Measurements from ENCODE around the gene RNF149.

Gene RNF149

GRCh38 chr2:101232770-101233169, 75.7 kb downstream of the RNF149 start:
- no peak overlapping the region for H3K4me3 ChIP-seq (ENCODE audit: low read depth, low read length)

- no peak overlapping the region for H3K4me3 ChIP-seq (ENCODE audit: low read depth, low read length)
Measured at GRCh38 chr2:101231937-101232730, 76.4 kb downstream of the RNF149 start.

- H3K4me3 ChIP-seq (ENCODE audit: low read depth, low read length) = no peak overlapping the region
Measured at GRCh38 chr2:101231240-101231639, 77.3 kb downstream of the RNF149 start.

GRCh38 chr2:101230541-101231001, 77.9 kb downstream of the RNF149 start:
- no peak overlapping the region for H3K4me3 ChIP-seq (ENCODE audit: low read depth, low read length)
